OCI-LY3 (cell line): ENCODE data around the gene CCDC185.

ENCODE experiments used
- H2AFZ ChIP-seq: fragments of 200-600, 300-600 bp; shearing (Covaris generic); 2 replicates; pipeline ENCODE4 v1.6.0; 2014; ENCODE audit warnings: antibody characterized with exemption, low read depth, low read length
- H3K27ac ChIP-seq: fragments of 200-600, 300-600 bp; sonication (generic); 2 replicates; pipeline ENCODE4 v1.5.1; 2014; ENCODE audit warnings: mild to moderate bottlenecking, low read length, moderate library complexity, mixed read lengths
- H3K27me3 ChIP-seq: fragments of 200-600, 300-600 bp; sonication (generic); 2 replicates; pipeline ENCODE4 v1.6.1; 2014; ENCODE audit warnings: low read depth, low read length, mixed read lengths
- H3K36me3 ChIP-seq: fragments of 200-600, 300-600 bp; sonication (generic); replicated peaks from 2 replicates; pipeline ENCODE3; 2014; ENCODE audit warnings: low read depth, low read length, mixed read lengths
- H3K4me1 ChIP-seq: fragments of 300-600, 200-600 bp; sonication (generic); 2 replicates; pipeline ENCODE4 v1.6.1; 2014; ENCODE audit warnings: low read length, mixed read lengths
- H3K4me2 ChIP-seq: fragments of 200-600, 300-600 bp; sonication (generic); 2 replicates; pipeline ENCODE4 v1.6.1; 2014; ENCODE audit warnings: low read length, mixed read lengths
- H3K4me3 ChIP-seq: fragments of 300-600, 200-600 bp; sonication (generic); 2 replicates; pipeline ENCODE4 v1.5.1; 2014; ENCODE audit warnings: antibody characterized with exemption, mild to moderate bottlenecking, low read length, moderate library complexity
- H3K79me2 ChIP-seq: fragments of 300-600, 200-600 bp; shearing (Covaris generic); 2 replicates; pipeline ENCODE4 v1.6.1; 2014; ENCODE audit warnings: mild to moderate bottlenecking, low read length, mixed read lengths
- H3K9ac ChIP-seq: fragments of 300-600, 200-600 bp; shearing (Covaris generic); 2 replicates; pipeline ENCODE4 v1.6.0; 2014; ENCODE audit warnings: mild to moderate bottlenecking, low read length, moderate library complexity
- H3K9me3 ChIP-seq: fragments of 200-600, 300-600 bp; shearing (Covaris generic); 2 replicates; pipeline ENCODE4 v1.6.1; 2014; ENCODE audit warnings: low read length, mixed read lengths; ENCODE audit not compliant: insufficient read depth
- H4K20me1 ChIP-seq: fragments of 200-600, 300-600 bp; sonication (generic); 2 replicates; pipeline ENCODE4 v1.6.1; 2016; ENCODE audit warnings: low read length, mixed read lengths; ENCODE audit not compliant: insufficient read depth
- CTCF ChIP-seq: fragments of 200-600, 300-600 bp; sonication (generic); IDR thresholded peaks from 2 replicates; pipeline ENCODE4 v1.5.1; 2014; ENCODE audit warnings: antibody characterized with exemption, low read length, low read depth
- EZH2phosphoT487 ChIP-seq: fragments of 200-600 bp; shearing (Covaris generic); IDR thresholded peaks from 2 replicates; pipeline ENCODE4 v1.6.1; 2018; ENCODE audit warnings: antibody characterized with exemption, mixed run types, low read depth

CCDC185 gene

GRCh38 chr1:223374064-223374610 lies 19.1 kb upstream of the CCDC185 start:
- Histone ChIP-seq H4K20me1 (no peaks in the 10 kb centered on the region), H3K36me3 (no peaks in the 10 kb centered on the region), H3K9me3 (peaks cover 5% of the 10 kb centered on the region; the same call in 1 of the 2 replicates), H3K79me2 (no peaks in the 10 kb centered on the region), H3K4me3 (no peak overlapping the region), H3K4me2 (no peak overlapping the region), H3K27ac (no peak overlapping the region), H3K9ac (no peak overlapping the region), H3K4me1 (no peaks in the 10 kb centered on the region), H3K27me3 (peaks cover under 1% of the 10 kb centered on the region; the same call in 1 of the 2 replicates), H2AFZ (no peak overlapping the region)
- no peak for TF ChIP-seq CTCF
- no peak for TF ChIP-seq EZH2phosphoT487

- H3K9me3 ChIP-seq: peaks cover 4% of the 10 kb centered on the region; the same call in 1 of the 2 replicates
- no peak overlapping the region for H3K27ac ChIP-seq
- no peak overlapping the region for H3K4me2 ChIP-seq
- H3K36me3 ChIP-seq: no peaks in the 10 kb centered on the region
- H3K27me3 ChIP-seq: peaks cover 6% of the 10 kb centered on the region; the same call in 1 of the 2 replicates
- H3K79me2 ChIP-seq: no peaks in the 10 kb centered on the region
- H3K4me3 ChIP-seq: no peak overlapping the region
- no peaks in the 10 kb centered on the region for H3K4me1 ChIP-seq
- no peak for TF ChIP-seq EZH2phosphoT487
- no peak for TF ChIP-seq CTCF
- H2AFZ ChIP-seq: no peak overlapping the region
- no peaks in the 10 kb centered on the region for H4K20me1 ChIP-seq
- no peak overlapping the region for H3K9ac ChIP-seq
Observed at GRCh38 chr1:223378754-223379153, 14.5 kb upstream of the CCDC185 start.

- H3K9me3 ChIP-seq: no peaks in the 10 kb centered on the region
- H3K9ac ChIP-seq: no peak overlapping the region
- H3K27me3 ChIP-seq: peaks cover 27% of the 10 kb centered on the region
- no peak overlapping the region for H3K27ac ChIP-seq
- H3K4me1 ChIP-seq: no peaks in the 10 kb centered on the region
- H3K36me3 ChIP-seq: no peaks in the 10 kb centered on the region
- H4K20me1 ChIP-seq: no peaks in the 10 kb centered on the region
- TF ChIP-seq EZH2phosphoT487: no peak
- no peak for TF ChIP-seq CTCF
- H3K4me2 ChIP-seq: no peak overlapping the region
- H3K4me3 ChIP-seq: no peak overlapping the region
- no peaks in the 10 kb centered on the region for H3K79me2 ChIP-seq
- no peak overlapping the region for H2AFZ ChIP-seq
Observed at GRCh38 chr1:223386013-223386412, 7.2 kb upstream of the CCDC185 start.

GRCh38 chr1:223390618-223391017 lies 2.6 kb upstream of the CCDC185 start:
- H2AFZ ChIP-seq: no peak overlapping the region
- no peak overlapping the region for H3K4me3 ChIP-seq
- peaks cover 27% of the 10 kb centered on the region for H3K27me3 ChIP-seq
- TF ChIP-seq EZH2phosphoT487 (no peak), CTCF (no peak)
- no peaks in the 10 kb centered on the region for H3K9me3 ChIP-seq
- H3K4me2 ChIP-seq: no peak overlapping the region
- no peaks in the 10 kb centered on the region for H3K79me2 ChIP-seq
- no peak overlapping the region for H3K27ac ChIP-seq
- no peaks in the 10 kb centered on the region for H4K20me1 ChIP-seq
- H3K36me3 ChIP-seq: no peaks in the 10 kb centered on the region
- no peak overlapping the region for H3K9ac ChIP-seq
- H3K4me1 ChIP-seq: no peaks in the 10 kb centered on the region
